HuH-7.5 (cell line): ENCODE results near the gene PPP2R5E.
A peak's percentile ranks its signal among the peaks of the same experiment; 100 is the strongest.

ENCODE experiments used
- DNase-seq: peaks from one replicate; pipeline ENCODE4 v3.0.0; 2011; ENCODE audit warnings: low spot score

The PPP2R5E gene

DNA sequence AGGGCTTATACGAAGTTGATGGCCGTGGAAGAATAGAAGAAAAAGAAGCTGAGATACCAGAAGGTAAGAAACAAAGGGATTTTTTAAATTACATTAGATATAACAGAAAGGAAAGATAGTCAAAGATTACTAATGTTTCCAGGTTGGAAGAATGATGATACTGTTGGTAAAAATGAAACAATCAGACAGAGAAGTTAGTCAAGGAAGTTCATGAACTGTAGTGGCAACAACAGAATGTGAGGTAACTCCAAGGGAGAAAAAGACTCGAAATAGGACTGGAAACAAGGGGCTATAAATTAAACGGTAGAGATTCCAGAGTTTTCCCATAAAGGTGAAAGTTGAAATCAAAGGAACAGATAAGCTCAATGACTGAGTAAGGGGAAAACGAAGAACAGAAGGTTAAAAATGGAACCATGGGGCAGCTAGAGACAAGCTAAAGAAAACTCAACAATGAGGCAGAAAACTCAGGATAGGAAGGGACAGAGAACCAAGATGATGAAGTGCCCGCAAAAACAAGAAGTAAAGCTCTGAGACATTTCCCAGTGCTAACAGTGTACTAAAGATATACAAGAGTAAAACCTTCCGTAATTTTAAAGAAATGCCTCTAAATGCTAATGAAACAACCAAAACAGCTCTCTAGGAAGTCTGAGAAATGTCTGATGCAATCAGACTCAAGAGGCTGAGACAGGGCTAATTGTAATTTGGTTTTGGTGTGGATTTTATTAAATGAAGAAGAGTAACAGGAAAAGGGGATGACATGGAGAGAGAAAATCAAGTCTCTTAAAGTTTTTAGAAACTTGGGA, 70.0 kb downstream of the PPP2R5E start:
- no peak for DNase-seq

DNA sequence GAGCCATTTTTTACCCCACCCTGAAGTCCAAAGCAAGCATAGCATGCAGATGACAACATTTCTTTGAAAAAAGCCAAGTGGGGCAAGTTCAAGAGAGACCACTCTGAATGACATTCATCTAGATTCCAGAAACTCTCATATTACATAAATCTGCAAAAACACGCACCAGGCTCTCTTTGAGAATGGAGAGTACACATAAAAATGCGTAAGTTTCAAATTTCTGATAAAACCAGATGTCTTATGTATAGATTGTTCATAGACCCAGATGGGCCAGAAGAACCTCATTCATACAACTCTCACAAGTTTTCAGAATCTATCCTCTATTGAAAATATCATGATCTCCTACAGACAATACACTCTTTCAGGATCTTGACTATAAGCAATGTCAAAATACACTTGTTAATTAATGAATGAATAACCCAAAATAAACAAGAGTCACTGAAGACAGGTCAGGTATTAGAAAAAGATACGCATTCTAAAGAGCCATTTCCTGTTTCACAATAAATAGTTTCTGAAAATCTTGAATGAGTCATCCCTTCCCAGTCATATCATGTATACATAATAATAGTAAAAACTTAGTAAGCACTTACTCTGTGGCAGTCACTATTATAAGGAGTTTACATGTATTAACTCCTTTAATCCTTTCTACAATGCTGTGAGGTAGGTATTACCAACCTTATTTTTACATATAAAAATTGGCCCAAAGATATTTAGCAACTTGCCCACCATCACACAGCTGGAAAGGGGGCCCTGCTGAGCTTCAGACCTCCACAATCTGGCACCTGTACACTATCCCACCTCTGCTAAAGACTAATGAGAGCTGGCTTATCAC, 72.0 kb downstream of the PPP2R5E start:
- DNase-seq, result peak; percentile 12

DNA sequence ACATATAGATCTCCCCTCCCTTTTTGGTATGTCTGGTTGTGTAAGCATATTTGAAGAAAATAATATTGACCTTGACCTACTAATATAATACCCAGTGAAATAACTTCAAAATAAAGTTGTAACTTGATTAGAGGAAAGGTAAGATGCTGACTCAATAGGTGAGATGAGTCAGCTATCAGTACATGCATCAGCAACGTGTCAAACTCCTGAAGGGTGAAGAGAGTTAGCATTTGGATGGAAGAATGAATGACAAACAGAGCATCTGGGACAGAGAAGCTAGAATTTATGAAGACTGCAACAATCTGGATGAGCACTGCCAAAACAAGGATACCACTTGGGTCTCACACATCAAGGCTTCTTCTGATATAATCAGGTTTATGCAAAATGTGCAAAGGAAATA, 74.9 kb downstream of the PPP2R5E start:
- no peak for DNase-seq

DNA sequence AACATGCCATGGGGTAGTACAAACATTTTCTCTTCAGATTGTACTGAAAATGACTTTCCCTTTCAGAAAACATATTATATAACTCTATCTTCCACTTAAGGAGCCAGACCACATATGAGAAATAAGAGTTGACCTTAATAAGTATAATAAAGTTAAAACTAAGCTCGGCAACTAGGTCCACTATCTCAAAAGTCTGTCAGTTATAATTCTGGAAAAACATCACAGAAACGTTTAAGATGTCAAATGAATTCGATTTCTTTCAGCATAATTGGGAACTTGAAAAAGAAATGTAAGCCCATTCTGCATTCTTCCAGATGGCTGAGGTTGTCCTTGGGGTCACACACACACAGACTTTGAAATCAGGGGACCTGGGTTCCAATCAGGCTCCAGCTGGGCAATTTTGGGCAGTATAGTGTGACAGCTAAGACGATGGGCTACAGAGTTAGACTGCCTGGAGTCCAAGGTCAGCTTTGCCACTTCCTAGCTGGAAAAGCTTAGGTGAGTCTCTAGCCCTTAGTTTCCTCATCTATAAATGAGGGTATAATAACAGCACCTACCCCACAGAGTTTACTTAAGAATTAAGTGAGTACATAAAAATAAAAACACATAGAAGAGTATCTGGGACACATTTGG, 75.6 kb downstream of the PPP2R5E start:
- no peak for DNase-seq

DNA sequence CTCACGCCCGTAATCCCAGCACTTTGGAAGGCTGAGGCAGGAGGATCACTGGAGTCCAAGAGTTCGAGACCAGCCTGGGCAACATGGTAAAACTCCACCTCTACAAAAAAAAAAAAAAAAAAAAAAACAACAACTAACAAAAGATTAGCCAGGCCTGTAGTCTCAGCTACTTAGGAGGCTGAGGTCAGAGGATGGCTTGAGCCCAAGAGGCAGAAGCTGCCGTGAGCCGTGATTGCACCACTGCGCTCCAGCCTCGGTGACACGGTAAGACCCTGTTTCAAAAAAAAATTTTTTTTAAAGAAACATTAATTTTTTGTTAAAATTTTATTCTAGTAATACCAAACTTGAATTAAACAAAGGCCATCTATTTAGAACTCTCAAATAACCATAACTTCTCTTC, 77.8 kb downstream of the PPP2R5E start:
- no peak for DNase-seq

DNA sequence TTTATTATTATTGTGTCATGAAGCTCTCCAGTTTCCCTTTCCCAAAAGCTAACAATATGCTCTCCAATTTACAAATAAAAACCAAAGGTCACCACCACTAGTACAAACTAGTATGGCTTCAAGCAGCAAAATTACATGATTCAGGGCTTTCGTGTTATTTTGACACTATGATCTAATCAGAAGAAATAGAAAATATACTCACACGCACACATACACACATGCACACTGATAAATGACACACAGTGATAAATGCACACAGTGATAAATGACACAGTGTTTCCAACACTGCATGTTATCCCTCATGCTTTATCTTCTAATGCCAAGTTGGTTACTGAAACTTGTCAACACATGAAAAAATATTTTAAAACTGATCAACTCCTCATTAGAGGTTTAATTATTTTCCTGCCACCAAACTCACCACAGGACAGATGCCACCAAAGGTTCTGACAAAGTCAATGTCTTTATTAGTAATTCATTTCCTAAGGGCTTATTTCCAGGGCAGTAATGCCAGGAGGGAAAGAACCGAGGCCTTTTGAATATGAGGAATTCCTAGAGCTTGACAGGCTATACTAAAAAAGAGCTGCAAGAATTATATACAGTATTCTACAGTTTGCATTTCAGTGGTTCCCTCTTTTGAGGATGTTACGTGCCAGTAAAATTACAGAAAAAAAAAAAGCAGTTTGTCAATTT, 82.4 kb downstream of the PPP2R5E start:
- DNase-seq, result no peak

DNA sequence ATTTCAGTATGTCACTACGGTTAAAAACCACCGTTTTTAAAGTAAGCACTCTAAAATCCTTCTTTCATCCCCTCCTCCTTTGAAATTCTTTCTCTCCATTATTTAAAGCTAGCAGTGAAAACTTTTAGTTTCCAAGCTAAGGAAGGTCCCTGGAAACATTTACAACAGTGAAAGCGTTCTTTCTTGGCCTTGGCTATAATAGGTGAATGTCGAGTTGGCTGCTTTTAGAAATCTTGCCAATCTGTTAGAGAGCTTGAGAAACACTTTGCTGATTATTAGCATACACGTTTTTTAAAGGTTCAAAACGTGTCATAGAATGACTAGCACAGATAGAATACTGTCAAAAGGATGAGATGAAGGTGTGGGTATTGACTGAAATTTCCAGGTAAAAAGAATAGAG, 83.4 kb downstream of the PPP2R5E start:
- no peak for DNase-seq

DNA sequence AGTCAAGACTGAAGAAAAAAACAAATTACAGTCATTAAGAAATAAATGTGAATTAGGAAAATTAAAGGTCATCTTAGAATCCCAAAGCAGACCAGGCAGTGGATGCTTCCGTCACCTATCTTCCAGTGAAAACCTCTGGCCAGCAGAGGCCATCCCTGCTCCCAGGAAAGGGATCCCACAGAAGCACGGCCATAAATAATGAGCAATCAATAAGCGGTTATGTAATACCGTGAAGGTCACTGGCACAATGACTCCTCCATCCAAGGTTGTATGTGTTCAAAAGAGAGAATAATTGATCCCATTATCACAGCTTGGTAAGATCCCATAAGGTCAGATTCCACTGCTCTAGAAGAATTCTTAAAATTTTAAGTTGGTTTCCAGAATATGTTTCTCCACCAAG, 85.7 kb downstream of the PPP2R5E start:
- DNase-seq, result peak; percentile 44

DNA sequence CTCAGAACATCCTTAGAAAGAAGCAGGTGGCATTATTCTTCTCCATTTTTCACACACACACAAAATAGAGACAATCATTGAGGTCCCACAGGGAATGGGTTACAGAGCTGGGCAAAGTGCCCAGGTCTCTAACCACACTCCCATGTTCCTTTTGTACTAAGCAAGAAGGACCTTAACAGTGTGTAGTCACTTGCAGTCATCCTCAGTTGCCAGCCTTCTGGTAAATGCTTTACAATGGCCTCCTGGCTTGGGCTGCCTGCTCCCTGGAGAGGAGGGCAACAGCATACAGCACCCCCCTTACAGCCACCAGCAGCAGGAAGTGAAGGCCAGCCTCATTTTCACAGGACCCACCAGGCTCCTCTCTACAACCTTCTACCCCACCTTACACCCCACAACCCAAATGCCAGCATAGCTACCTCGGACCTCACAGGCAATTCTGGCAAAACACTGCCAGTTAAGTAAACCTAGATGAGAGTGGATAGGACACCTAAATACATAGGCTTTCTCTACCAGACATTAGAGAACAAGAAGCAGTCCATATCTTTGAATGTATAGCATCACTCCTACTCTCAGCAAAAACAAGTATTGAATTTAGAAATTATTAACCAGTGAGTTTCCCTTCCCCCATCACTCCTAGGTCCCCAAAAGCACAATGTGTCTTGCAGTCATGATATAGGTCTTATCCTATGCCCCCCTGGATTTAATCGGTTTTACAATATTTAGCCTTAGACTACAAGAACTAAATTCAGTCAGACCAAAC, 88.1 kb downstream of the PPP2R5E start:
- DNase-seq, result no peak

- no peak for DNase-seq
Observed at GRCh38 chr14:63454436-63454835, 88.7 kb downstream of the PPP2R5E start.

- no peak for DNase-seq
Observed at GRCh38 chr14:63453443-63453936, 89.7 kb downstream of the PPP2R5E start.

DNA sequence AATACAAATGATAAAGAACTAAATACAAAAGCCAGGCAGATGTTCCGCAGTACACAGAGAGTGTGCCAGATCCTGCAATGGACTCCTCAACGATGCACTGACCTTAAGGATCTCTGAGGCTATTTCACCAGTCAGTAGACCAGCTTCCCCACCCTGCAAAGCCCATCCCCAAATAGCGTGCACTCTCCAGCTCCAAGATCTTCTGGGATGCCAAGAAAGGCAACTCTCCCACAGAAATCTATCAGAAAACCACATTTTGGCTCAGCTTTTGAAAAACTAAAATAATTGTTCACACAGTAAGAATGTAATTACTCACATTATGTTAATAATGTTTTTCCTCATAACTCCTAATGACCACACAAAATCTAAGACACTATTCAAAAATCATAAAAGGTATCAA, 90.4 kb downstream of the PPP2R5E start:
- no peak for DNase-seq

- DNase-seq, result no peak
Observed at GRCh38 chr14:63448841-63449240, 94.3 kb downstream of the PPP2R5E start.

- DNase-seq, result no peak
Observed at GRCh38 chr14:63444588-63444987, 98.6 kb downstream of the PPP2R5E start.

DNA sequence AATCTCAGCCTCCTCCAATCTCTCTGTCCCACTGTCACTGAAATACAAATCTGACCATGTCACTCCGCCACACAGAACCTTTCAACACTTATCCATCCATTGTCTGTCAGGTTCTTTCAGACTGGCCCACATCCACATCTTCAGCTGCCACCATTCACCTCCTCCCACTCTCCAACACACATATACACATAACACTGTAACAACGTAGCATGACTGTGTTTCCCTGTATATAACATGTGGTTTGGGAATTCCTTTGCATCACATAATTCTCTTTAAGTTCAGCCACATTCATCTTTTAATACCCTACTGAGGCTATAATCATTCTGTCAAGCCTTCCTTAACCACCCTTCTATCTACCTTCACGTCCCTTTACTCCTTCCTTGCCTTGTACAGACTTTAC, 99.2 kb downstream of the PPP2R5E start:
- DNase-seq, result no peak

DNA sequence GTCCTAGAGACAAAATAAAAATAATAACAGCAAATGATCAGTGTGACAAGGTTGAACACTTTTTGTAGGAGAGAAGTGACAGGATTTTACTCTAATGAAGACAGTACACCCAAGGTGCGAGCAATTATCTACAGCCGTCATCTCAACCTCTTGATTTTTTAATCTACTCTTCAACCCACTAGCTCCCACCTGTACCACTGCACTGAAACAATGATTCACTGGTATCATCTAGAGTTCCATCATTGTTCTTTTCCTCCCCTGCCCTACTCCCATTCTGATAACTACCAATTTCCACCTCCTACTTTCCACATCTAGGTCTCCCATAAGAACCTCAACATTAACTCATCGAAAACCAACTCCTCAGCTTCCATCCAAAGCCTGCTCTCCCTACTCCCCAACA, 99.8 kb downstream of the PPP2R5E start:
- no peak for DNase-seq

GRCh38 chr14:63438065-63438757, 105.0 kb downstream of the PPP2R5E start:
- peak; percentile 6 for DNase-seq

GRCh38 chr14:63436286-63437098, 106.7 kb downstream of the PPP2R5E start:
- DNase-seq, result no peak

GRCh38 chr14:63435838-63436237, 107.3 kb downstream of the PPP2R5E start:
- DNase-seq, result no peak

DNA sequence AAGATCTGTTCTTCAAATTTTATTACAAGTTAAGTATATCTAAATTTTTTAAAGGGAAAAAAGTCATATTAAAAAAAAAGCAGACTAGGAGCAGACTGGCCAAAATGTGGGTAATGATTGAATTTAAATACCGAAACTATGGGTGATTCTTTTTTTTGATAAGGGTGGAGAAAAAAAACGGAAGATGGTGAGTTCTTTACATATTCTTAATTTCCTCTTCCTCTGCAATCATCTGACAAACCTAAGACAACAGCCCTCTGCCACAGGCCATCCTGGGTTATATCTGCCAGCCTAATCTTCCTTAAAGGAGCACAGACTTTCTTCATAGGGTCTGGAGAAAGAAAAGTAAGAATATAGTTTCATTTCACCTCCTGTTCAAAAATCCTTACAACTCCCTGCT, 108.0 kb downstream of the PPP2R5E start:
- DNase-seq, result no peak
